ENCODE measurements around the gene DGKG.

GRCh38 chr3:186255703-186256331, 106.2 kb downstream of the DGKG start:
- TF ChIP-seq PKNOX1 (IDR thresholded peaks at IDR 0.05), result no peak
- no peak for TF ChIP-seq L3MBTL2 (conservative IDR thresholded peaks at IDR 0.05)
- TF ChIP-seq FOXM1 (IDR thresholded peaks at IDR 0.05; ENCODE audit: borderline replicate concordance), result no peak
- no peak for TF ChIP-seq HDGF (IDR thresholded peaks at IDR 0.05; ENCODE audit: borderline replicate concordance)
- no peak for TF ChIP-seq ELF4 (IDR thresholded peaks at IDR 0.05)
- no peak for TF ChIP-seq NFRKB (IDR thresholded peaks at IDR 0.05)
- no peak for TF ChIP-seq SUZ12 (IDR thresholded peaks at IDR 0.05)
- TF ChIP-seq SP1 (IDR thresholded peaks at IDR 0.05), result no peak
- no peak for TF ChIP-seq BHLHE40 (IDR thresholded peaks at IDR 0.05; ENCODE audit: borderline replicate concordance)
- TF ChIP-seq LEF1 (IDR thresholded peaks at IDR 0.05; ENCODE audit: borderline replicate concordance), result no peak
- TF ChIP-seq ARNT (IDR thresholded peaks at IDR 0.05), result no peak
- no peak for TF ChIP-seq FOXK2 (IDR thresholded peaks at IDR 0.05)
- no peak for TF ChIP-seq FOXA1 (IDR thresholded peaks at IDR 0.05)
